ENCODE measurements around the gene SETDB2.

SETDB2 gene

DNA sequence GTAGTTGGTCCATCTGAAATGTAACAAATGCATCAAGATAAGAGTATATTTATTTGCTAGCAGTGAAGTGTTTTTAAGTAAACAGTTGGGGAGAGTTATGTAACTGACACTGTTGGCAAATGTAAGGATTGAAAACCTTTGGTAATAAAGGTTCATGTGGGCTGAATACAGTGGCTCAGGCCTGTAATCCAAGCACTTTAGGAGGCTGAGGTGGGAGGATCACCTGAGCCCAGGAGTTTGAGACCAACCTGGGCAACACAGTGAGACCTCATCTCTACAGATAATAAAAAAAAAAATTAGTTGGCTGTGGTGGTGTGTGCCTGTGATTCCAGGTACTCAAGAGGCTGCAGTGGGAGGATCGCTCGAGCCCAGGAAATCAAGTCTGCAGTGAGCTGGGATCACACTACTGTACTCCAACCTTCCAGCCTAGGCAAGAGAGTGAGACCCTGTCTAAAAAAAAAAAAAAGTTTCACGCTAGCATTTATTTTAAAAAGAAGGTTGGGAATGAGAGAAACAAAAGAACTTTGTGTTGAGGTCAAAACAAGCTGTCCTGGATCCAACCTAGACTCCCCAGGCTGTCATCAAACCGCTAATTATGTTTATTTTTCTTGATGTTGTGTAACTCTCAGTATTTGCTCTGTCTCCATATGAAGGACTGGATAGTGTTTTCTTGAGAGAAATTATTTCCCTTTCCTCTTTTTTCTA is 20.7 kb downstream of the SETDB2 start:
- DNase-seq (ENCODE audit: low read depth in 4 of 4, low spot score in 1 of 4), result no peak

DNA sequence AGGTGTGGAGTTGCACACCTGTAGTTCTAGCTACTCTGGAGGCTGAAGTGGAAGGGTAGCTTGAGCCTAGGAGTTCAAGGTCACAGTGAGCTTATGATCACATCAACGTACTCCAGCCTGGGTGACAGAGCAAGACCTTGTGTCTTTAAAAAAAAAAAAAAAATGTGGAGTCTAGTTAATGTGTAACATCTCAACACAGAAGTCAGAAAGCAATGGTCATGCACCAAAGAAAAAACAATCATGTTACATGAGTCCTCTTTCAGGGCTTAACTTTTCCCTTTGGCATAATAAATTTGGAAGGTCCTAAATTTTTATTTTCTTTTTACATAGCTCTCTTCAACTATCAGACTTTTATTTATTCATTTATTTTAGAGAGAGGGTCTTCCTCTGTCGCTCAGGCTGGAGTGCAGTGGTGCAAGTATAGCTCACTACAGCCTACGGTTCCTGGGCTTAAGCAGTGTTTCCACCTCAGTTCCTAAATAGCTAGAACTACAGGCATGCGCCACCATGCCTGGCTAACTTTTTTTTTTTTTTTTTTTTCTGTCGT is 22.3 kb downstream of the SETDB2 start:
- no peak for DNase-seq (ENCODE audit: low read depth in 4 of 4, low spot score in 1 of 4)

DNA sequence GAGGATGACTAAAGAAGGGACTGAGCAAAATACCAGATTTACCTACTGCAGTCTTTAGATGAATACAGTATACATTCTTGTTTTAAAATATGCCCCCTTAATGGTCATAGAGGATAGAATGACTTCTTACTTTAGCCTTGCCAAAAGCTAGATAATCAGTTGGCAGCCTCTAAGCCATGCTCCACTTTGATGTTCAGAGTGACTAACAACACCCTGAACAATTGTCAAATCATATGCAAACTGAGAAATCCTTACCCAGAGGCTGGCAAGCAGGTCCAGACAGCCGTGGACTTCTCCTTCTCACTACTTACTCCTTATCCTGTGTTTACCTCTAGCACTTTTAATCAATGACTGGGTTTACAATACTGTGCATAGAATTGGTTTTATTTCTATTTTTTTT is 28.1 kb downstream of the SETDB2 start:
- DNase-seq (ENCODE audit: low read depth in 4 of 4, low spot score in 1 of 4), result no peak

DNA sequence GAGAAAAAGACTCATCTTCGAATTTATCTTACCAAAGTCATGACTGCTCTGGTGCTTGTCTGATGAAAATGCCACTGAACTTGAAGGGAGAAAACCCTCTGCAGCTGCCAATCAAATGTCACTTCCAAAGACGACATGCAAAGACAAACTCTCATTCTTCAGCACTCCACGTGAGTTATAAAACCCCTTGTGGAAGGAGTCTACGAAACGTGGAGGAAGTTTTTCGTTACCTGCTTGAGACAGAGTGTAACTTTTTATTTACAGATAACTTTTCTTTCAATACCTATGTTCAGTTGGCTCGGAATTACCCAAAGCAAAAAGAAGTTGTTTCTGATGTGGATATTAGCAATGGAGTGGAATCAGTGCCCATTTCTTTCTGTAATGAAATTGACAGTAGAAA is 32.5 kb downstream of the SETDB2 start:
- no peak for DNase-seq (ENCODE audit: low read depth in 4 of 4, low spot score in 1 of 4)

DNA sequence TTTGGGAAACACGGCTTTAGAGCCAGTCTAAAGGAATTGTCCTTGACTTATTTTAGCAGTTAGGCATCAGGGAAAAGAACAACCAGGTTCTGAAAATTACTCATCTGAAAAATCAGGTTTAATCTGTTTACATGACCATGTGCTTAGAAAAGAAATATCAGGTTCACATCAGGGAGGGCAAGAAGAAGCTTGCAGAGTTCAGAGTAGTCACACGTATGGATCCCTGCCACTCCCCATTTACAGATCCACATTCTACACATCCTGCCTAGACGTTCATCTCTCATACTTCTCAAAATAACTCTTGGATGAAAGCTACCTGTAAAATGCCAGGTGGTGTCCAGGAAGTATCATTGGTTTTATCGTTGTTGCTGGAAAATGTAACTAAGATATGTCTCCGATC is 37.7 kb downstream of the SETDB2 start:
- no peak for DNase-seq (ENCODE audit: low read depth in 4 of 4, low spot score in 1 of 4)

DNA sequence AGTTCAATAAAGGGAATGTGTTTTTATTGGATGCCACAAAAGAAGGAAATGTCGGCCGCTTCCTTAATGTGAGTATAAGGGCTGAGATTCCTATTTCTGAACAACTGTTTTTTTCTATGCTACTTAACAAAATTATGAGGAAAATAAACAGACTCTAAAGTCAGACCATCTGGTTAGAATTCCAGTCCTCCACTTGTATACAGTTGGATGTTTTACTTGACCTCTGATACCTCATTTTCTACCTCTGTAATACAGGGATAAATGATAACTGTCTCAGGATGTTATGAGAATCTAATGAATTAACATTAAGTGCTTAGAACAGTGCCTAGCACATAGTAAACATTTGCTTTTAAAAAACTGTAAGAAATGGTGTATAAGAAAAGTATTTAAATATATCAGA is 44.5 kb downstream of the SETDB2 start:
- no peak for DNase-seq (ENCODE audit: low read depth in 4 of 4, low spot score in 1 of 4)

DNA sequence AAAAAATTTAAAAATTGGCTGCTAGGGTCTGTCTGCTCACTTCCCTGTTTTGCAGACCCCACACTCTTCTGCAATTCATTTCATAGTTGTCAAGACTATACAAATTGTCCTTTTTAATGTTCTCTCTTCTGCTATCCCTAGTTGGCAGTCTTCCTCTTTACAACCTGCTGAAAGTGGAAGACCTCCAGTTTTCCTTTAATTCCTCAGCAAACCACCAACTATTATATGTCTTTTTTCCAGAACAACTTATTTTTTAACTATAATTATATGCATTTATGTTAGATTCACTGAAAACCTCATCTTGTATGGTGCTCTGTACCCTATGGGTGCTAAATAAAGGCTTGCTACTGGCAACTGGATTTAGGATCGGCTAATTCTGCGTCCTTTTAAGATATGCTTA is 50.6 kb downstream of the SETDB2 start:
- no peak for DNase-seq (ENCODE audit: low read depth in 4 of 4, low spot score in 1 of 4)

DNA sequence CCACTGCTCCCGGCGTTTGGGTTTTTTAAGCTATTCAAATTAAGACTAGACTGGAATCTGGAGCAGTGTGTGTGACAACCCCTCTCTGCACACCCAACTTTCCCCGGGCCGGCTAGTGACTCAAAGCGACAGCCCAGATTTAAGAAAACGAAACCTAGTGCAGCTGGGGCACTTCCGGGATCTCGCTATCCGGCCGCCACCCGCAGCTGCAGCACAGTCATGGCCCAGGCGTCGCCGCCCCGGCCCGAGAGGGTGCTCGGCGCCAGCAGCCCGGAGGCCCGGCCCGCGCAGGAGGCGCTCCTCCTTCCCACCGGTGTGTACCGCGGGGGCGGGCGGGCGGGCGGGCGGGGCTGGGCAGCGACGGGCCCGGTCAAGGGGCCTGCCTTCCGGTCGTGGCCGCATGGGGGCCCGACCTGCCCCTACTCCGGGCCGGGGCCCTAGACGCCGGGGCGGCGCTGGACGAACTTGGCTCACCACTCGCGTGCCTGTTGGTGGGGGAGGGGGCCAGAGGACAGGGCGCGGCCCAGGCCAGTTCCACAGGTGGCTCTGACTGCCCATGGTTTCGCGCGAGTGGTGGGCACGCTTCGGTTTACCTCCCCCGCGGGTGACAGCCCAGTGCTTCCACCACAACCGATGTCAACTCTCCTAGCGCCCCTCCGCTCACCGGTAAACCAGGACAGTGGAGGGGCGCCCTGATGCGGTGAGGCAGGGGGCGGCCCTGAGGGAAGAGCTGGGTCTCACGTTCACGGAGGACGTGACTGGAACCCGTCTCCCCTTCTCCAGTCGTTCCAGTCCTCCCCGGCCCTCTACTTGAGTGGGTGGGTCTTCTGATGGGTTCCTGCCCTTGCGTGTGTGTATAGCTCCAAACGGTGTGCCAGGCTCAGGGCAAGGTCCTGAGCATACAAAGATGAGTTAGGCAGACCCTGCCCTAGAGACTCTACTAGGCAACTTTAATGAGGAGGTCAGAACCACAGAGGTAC is 52.0 kb downstream of the SETDB2 start, which contains the start of gene PHF11:
Gene PHF11 (plus strand): TSS at position 171 of the 980 bp plus-strand sequence. CDS start 49 bp downstream, at position 220.
- DNase-seq (ENCODE audit: low read depth in 4 of 4, low spot score in 1 of 4), result peak; percentile 69 to 84 (median 74)

DNA sequence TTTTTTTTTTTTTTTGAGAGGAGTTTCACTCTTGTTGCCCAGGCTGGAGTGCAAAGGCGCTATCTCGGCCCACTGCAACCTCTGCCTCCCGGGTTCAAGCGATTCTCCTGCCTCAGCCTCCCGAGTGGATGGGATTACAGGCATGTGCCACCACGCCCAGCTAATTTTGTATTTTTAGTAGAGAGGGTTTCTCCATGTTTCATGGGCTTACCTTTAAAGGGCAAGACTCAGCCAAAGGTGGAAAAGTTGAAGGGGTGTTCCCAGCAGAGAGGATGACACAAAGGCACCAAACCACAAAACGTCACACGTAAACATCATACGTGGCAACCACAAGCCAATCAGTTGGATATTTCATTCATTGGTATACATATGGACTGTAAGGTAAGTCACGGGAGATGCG is 52.8 kb downstream of the SETDB2 start:
- DNase-seq (ENCODE audit: low read depth in 4 of 4, low spot score in 1 of 4), result peak; percentile 20 to 48 (median 24)

DNA sequence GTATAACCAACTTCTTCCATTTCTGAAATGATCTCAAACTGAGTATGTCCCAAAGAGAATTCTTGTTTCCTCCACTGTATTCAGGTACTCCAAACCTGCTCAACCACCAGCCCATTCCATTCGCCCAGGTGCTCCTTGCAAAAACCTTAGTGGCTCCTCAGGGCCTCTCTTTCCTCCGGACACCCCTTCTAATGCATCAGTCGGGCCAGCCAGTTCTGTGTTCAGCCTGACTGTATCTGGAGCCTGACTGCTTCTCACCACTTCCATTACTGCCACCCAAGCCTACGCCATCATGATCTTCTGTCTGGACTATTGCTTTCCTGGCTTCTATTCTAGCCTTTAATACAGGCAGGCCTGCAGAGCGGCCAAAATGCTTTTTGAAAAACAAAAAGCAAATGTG is 53.2 kb downstream of the SETDB2 start:
- DNase-seq (ENCODE audit: low read depth in 4 of 4, low spot score in 1 of 4), result no peak

DNA sequence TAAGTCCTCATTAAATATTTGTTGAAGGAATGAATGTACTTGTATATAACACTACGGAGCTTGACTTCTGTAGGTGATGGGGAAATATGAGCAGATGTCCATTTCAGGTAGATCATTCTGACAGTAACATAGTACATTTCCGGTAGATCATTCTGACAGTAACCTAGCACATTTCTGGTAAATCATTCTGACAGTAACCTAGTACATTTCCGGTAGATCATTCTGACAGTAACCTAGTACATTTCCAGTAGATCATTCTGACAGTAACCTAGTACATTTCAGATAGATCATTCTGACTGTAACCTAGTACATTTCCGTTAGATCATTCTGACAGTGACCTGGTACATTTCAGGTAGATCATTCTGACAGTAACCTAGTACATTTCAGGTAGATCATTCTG is 54.1 kb downstream of the SETDB2 start:
- no peak for DNase-seq (ENCODE audit: low read depth in 4 of 4, low spot score in 1 of 4)

DNA sequence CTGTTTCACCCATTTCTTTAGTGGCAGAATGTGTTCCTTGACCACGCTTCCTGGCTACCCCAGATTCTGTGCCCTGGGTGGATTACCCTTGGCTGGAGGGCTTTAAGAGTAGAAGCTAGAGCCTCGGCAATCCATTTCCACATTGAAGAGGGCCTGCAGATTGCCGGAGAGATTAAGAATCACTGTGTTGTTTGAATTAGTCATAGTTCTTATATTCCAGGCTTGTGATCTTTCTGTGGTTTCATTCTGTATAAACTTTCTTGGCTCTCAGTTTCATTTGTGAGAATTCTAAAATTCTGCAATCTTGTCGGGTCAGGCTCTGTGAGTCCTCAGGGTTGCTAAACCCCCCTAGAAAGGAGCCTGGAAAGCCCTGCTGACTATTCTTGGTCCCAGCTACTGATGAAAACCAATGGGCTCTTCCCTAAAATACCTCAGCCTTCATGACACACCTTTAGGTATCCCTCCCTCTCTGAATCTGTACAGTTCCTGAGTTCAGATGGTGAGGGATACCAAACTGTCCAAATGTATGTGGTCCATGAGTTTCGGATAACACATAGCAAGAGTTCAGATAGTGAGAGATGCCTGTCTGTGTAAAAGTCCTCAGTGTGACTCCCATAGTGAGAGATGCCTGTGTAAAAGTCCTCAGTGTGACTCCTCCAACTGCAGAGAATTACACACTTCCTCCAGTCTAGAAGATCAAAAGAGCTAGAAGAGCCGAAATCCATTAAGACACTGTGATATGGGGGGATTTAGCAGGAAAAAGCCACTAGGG is 56.0 kb downstream of the SETDB2 start:
- DNase-seq (ENCODE audit: low read depth in 4 of 4, low spot score in 1 of 4), result no peak

DNA sequence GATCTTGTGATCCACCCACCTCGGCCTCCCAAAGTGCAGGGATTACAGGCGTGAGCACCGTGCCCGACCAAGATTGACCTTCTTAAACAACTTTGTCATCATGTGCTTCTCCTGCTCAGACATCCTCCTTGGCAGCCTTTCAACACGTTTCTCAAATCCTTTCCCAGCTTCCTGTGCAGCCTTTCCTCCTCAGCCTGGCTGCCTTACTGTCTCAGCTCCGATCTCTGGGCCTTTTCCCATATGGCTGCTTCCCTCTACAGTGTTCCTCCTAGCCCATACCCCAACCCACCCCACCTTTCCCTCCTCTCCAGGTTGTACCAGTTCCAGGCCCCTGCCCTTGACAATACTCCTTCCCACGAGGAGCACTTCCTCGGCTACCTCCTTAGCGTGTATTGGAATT is 58.9 kb downstream of the SETDB2 start:
- no peak for DNase-seq (ENCODE audit: low read depth in 4 of 4, low spot score in 1 of 4)

DNA sequence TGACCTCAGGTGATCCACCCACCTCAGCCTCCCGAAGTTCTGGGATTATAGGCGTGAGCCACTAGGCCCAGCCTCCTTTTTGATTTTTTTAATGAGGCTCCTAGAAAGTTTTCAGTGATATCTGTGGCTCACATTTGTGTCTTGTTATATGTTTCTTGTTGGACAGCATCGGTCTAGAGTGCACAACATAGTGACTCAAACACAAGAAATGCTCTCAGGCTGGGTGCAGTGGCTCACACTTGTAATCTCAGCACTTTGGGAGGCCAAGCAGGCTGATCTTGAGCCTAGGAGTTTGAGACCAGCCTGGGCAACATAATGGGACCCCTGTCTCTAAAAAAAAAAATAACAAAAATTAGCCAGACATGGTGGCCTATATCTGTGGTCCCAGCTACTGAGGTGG is 59.9 kb downstream of the SETDB2 start:
- no peak for DNase-seq (ENCODE audit: low read depth in 4 of 4, low spot score in 1 of 4)

DNA sequence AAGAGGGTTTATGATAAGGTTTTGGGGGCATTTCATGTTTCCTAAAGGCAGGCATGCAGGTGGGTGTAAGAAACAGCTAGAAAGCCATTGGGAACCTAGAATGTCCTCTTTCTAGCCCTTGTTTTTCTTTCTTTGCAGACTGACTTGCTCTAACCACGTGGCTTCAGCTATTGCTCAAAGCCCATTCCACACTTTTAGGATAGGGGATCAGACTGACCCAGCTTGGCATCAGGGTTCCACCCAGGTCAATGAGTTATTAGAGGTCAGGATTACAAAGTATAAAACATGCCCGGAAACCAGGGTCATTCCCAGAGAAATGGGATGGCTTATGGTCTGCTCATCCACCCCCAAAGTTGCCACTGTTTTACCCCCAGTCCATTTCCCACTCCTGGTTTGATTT is 68.5 kb downstream of the SETDB2 start:
- no peak for DNase-seq (ENCODE audit: low read depth in 4 of 4, low spot score in 1 of 4)

DNA sequence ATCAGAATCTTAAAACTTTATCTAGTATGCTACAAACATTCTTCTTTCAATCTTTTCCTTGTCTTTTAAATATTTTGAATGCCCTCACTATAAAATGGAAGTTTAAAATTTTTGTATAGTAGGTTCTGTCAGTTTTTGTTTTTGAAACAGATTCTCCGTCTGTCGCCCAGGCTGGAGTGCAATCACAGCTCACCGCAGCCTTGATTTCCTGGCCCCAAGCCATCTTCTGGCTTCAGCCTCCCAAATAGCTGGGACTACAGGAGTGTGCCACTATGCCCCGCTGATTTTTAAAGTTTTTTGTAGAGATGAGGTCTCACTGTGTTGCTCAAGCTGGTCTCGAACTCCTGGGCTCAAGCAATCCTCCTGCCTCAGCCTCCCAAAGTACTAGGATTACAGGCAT is 72.4 kb downstream of the SETDB2 start:
- DNase-seq (ENCODE audit: low read depth in 4 of 4, low spot score in 1 of 4), result no peak

DNA sequence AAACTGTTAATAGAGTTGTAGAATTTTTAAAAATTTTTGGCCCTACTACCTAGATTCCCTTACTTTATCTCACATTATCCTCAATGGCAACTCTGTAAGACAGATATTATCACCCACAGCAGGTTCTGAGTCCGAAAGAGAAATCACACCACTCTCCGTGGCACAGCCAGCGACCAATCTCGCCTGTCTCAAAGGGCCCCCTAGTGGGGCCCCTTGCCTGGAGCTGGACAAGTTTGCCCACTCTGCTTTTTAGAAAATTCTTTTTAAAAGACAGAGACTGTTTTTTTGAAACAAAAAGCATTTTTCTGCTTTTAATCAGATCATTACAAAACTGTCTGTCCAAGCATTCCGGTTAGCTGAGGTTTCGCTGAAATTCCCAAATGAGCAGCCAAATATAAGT is 73.4 kb downstream of the SETDB2 start:
- no peak for DNase-seq (ENCODE audit: low read depth in 4 of 4, low spot score in 1 of 4)

DNA sequence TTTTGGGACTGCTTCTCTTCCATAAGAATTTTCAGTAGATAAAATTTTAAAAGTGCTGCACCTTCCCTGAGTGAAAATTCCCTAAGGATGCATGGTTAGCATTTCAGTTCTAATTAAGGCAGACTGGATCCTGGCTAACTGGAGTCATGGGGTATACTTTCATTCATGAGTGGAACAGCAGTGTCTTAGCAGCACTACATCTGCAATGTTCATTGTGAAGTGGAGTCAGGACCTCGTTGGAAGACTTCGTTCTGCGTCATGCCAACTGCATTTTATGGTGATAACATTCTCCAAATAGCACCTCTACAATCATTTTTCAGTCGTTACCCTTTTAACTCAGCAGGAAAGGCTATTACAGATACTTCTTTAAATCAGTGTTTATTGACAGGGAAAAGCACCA is 77.2 kb downstream of the SETDB2 start:
- DNase-seq (ENCODE audit: low read depth in 4 of 4, low spot score in 1 of 4), result no peak

DNA sequence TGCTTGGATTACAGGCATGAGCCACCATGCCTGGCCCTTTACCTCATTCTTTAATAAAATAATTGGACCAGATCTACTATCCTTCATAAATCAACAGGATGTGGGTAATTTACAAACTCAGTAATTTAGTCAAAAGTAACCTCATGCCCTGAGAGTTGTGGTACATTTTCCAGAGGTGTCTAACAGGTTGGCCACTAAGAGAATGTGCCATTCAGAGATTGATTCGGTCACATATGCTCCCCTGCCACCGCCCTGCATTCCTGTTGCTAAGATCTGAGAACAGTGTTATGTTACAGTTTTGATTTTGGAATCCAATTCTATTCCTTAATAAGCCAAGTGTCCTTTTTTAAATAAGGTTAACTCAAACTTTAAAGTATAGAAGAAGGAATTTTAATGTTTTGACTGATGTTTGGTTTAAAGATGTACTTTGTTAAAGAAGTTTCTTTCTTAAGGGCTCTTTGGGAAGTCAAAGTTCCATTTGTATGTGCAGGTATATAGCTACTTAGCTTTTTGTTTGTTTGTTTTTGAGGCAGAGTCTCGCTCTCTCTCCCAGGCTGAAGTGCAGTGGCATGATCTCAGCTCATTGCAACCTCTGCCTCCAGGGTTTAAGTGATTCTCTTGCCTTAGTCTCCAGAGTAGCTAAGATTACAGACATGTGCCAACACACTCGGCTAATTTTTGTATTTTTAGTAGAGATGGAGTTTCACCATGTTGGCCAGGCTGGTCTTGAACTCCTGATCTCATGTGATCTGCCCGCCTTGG is 80.8 kb downstream of the SETDB2 start:
- no peak for DNase-seq (ENCODE audit: low read depth in 4 of 4, low spot score in 1 of 4)

DNA sequence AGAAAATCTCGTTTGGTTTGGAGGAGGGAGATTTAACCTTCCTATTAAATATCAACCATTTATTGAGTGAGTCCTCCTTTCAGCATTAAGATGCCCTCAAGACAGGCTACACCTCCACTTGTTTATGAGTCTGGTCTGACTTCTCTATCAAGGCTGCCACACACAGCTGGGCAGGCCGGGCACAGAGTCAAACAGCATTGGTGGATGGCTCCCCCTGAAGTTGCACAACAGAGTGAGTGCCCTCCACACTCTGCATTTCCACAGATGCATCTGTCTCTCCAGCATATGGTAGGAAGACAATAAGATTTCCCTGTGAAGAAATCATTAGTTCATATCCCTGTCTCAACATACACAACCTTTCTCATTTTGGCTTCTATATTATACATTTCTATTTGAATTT is 83.0 kb downstream of the SETDB2 start:
- DNase-seq (ENCODE audit: low read depth in 4 of 4, low spot score in 1 of 4), result no peak

DNA sequence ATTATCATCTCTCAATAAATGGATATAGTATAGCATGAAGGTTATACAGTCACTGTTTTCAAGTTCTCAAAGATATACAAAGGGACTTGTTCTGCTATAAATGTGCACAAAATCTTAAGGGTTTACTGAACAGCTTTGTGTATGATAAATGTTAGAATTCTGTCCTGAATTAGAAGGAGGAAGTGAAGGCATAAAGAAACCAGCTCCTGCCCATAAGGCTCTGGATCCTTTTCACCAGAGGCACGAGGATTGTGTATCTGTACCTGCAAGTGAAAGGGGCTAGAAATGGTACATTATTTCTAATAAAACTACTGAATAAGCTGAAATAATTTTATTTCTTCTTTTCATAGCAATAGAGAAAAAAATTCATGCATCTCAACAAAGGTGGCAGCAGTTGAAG is 84.1 kb downstream of the SETDB2 start:
- DNase-seq (ENCODE audit: low read depth in 4 of 4, low spot score in 1 of 4), result no peak
